ENCODE measurements around the gene NTHL1.
"Not testable (repeated sequence)": the region's sequence is repeated elsewhere in the genome, so short reads cannot be mapped to it uniquely, and the experiment has no call there.

The NTHL1 gene

GRCh38 chr16:2028146-2028545 lies 19.5 kb downstream of the NTHL1 start:
- DNase-seq (ENCODE audit: low spot score) = no peak

DNA sequence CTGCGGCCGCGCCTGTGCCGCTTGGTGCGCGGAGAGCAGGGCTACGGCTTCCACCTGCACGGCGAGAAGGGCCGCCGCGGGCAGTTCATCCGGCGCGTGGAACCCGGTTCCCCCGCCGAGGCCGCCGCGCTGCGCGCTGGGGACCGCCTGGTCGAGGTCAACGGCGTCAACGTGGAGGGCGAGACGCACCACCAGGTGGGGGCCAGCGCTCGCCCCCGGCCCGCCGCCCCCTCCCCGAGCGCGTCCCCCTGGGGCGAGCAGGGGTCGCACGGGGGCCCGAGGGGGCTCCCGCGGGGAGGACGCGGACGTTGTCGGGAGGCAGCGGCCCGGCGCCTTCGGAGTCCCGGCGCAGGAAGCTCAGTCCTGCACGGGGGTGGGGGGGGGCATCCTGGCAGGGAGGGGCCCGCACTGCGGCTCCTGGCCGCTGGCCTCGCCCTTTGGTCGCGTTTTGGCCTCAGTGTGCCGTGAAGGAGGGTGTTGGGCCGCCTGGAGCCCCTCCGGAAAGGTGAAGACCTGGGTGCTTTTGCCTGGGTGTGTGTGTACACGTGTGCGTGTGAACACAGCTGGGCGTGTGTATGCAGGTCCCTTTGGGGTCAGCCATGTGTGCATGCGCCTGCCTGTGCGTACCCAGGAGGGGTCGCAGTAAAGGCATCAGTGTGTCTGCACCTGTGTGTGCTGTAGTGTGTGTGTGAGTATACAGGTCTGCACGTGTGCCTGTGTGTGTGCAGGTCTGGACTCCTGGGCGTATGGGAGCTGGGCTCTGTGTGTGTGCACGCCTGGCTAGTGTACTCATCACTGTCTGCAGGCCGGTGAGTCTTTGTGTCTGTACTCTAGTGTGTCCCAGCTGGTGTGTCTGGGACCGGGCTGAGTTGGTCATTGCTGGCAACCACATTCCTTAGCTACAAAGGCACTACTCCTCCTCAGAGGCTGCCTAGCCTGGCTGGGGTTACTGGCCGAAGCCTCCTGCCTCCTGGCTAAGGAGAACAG lies 20.3 kb downstream of the NTHL1 start:
- no peak for DNase-seq (ENCODE audit: low spot score)

- DNase-seq (ENCODE audit: low spot score) = no peak
Measured at GRCh38 chr16:2026461-2027023, 21.1 kb downstream of the NTHL1 start, which contains the start of gene NHERF2. Gene NHERF2 (plus strand): TSS chr16:2026902. CDS start chr16:2027006, 104 bp downstream.

DNA sequence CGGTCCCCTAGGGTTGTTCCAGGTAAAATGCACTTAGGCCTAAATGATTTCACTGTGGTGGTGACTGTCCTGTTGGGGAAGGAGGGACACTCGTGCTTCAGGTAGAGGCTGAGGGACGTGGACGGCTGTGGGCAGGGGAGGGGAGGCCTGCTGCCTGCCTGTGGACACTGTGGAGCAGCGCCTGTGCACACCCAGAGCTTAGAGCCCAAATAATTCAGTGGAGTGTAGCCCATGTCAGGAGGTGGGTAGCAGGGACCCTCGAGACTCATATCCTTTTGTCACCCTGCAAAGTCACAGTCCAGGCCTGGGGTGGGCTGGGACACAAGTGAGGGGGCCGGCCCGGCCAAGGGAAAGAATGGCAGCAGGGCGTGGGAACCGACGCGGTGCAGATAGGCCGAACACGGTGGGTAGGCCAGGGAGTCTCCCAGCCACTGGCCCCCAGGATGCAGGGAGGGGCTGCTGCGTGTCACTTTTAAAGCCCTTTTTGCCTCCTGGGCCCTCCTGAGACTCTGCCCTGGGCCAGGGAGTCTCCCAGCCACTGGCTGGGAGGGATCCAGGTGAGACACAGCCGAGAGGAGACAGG lies 21.7 kb downstream of the NTHL1 start:
- DNase-seq (ENCODE audit: low spot score) = no peak

GRCh38 chr16:2025251-2025650 lies 22.4 kb downstream of the NTHL1 start:
- no peak for DNase-seq (ENCODE audit: low spot score)

DNA sequence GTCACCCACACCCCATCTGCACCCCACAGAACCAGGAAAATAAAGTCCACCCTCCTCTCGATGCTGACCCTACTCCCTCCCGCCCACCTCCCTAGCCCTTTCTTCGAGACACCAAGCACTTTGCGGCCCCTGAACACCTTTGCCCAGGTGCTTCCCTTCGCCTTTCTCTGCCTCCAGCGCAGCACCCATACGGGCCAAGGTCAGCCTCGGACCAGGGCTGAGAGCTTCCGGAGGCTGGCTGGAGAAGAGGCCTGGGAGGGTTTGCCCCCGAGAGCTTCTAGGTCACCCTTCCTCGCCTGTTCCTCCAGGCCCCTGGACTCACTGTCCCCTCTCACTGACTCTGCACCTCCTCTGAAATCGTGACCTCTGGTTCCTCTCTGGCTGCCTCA lies 23.6 kb downstream of the NTHL1 start:
- no peak for DNase-seq (ENCODE audit: low spot score)

DNA sequence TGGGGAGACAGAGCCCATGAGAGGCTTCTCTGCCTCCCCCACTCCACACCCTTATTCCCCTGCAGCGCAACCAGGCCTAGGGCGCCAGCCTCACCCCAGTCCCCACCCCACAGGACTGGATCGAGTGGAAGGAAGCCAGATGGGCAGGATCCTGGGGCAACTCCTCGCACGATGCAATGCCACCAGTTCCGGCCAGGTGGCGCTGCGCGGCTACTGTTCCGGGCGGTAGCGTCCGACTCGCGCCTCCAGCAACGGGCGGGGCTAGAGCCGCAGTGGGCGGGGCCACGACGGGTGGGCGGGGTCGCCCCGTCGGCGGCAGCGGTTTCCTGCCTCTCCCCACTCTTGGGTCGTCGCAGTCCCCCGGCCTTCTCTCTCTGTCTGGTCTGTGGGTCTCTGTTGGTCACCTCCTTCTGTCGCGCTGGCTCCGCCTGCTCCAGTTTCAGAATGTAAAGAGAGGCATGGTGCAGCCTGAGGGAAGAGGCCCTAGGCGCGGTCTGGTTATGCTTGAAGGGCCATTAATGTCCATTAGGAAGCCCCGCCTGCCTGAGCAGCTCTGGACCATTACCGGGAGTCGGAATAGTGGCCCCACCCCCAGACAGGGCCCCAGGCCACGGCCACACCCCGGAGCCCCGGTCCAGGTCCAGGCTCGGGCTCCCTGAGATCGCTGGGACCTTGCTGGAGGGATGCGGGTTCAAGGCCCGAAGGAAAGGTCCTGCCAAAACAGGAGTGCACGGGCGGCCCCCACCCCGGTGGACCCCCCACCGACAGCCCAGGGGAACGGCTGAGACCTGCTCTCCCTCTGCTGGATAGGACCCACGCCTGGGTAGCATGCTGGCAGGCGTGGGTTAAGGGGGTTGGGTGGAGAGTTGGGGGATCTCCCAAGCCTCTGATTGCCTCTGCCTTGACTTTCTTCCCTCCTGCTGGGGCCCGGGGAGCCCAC lies 24.3 kb downstream of the NTHL1 start:
- peak; percentile 84 for DNase-seq (ENCODE audit: low spot score)

- DNase-seq (ENCODE audit: low spot score) = no peak
Measured at GRCh38 chr16:2022723-2023091, 24.9 kb downstream of the NTHL1 start.

DNA sequence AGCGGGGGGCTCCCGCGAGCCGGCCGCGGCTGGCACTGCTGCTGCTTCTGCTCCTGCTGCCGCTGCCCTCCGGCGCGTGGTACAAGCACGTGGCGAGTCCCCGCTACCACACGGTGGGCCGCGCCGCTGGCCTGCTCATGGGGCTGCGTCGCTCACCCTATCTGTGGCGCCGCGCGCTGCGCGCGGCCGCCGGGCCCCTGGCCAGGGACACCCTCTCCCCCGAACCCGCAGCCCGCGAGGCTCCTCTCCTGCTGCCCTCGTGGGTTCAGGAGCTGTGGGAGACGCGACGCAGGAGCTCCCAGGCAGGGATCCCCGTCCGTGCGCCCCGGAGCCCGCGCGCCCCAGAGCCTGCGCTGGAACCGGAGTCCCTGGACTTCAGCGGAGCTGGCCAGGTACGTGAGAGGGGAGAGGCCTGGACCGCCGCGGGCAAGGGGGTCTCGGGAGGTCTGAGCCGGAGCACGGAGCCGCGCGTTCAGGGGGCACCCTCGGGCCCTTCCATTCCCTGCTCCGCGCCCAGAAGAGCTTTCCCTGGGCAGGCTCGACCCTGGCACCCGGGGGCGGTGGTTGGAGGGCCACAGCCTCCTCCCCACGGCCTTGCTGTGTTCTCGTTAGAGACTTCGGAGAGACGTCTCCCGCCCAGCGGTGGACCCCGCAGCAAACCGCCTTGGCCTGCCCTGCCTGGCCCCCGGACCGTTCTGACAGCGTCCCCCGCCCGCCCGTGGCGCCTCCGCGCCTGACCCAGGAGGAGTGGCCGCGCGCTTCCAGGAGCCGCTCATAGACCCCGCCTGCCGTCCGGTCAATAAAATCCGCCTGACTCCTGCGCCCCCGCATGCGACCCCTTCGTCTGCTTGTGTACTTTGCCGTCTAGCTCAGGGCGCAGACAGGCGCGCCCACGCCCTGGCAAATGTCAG lies 27.5 kb downstream of the NTHL1 start:
- DNase-seq (ENCODE audit: low spot score) = no peak

GRCh38 chr16:2019518-2019920 lies 28.1 kb downstream of the NTHL1 start, which contains the start of gene NPW:
Gene NPW (plus strand): TSS chr16:2019785.
- DNase-seq (ENCODE audit: low spot score) = no peak

DNA sequence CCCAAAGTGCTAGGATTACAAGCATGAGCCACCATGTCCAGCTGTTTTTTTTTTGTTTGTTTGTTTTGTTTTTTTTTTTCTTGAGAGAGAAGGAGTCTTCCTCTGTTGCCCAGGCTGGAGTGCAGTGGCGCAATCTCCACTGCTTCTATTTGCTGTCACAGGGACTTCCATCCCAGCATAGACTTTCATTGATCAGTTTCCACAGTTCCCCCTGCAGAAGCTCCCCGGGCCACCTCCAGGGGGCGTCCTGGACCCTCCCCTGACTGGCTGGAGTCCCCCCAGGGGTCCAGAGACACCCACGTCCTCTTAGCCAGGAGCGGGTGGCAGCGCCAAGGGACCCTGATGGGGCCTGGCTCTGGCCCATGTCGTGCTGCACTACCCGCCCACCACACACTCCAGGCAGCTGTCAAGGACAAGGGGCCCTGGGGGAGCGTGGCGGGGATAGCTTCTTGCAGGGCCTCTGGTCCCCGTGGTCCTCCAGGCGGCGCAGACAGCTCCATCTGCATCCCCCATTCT lies 31.2 kb downstream of the NTHL1 start:
- no peak for DNase-seq (ENCODE audit: low spot score)

- DNase-seq (ENCODE audit: low spot score) = no peak
Measured at GRCh38 chr16:2015947-2016208, 31.8 kb downstream of the NTHL1 start.

DNA sequence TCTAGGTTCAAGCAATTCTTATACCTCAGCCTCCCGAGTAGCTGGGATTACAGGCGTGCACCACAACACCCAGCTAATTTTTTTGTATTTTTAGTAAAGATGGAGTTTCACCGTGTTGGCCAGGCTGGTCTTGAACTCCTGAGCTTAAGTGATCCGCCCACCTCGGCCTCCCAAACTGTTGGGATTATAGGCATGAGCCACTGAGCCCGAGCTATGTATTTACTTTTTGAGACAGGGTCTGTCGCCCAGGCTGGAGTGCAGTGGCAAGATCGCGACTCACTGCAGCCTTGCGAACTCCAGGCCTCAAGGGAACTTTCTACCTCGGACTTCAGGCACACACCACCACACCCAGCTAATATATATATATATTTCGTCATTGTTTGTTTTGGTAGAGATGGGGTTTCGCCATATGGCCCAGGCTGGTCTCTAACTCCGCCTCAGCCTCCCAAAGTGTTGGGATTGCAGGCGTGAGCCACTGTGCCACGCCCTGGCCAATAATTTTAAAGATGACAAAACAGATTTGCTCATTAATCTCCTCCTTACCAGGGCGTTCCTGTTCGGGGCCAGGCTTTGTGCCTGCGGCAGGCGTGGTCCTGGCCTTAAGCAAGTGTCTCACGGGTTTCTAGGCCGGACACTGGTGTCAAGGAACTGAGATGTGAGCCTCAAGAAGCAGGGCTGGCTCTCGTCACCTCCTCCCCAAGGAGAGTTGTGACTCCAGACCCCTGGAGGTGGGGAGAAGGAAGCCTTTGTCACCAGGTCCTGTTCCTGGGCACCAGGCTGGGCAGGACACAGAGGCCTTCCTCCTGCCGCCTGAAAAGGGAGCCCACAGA lies 32.3 kb downstream of the NTHL1 start:
- DNase-seq (ENCODE audit: low spot score) = no peak

GRCh38 chr16:2013527-2013926 lies 34.1 kb downstream of the NTHL1 start:
- no peak for DNase-seq (ENCODE audit: low spot score)

- DNase-seq (ENCODE audit: low spot score) = not testable (repeated sequence)
Measured at GRCh38 chr16:2011726-2012125, 35.9 kb downstream of the NTHL1 start.

DNA sequence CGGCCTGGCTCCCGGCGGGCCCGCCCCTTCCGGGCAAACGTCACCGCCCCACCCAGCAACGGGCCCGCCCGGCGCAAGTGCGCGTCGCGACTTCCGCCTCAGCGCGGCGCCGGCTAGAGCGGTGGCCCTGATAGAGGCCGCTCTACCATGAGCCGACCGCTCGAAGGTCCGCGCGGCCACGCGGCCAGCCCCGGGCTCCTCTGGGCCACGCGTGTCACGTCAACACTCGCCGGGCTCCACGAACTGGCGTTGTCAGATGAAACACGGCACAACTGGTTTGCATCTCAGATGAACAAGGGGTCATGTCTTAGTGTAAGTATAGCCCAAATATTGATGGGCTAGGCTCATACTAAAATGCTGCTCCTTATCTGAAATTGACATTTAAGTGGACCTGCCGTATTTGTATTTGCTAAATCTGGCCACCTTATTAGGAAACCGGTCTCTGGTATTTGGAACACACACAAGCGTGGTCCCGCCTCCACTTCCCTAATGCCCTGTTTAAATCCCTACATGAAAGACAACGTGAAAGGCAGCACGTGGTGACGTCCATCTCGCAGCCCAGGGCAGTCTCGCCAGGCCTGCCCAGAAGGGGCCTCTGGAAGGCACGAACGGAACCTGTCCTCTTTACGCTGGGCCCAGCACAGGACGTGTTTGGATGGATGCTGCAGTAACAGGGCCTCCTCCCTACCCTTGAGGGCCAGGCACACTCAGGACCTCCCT lies 37.7 kb downstream of the NTHL1 start, which contains the start of gene ZNF598:
TSS of gene ZNF598 (minus strand) at position 31 of the 720 bp plus-strand sequence.
- DNase-seq (ENCODE audit: low spot score) = peak; percentile 90

GRCh38 chr16:2009164-2009711 lies 38.4 kb downstream of the NTHL1 start:
- no peak for DNase-seq (ENCODE audit: low spot score)

- no peak for DNase-seq (ENCODE audit: low spot score)
Measured at GRCh38 chr16:2008631-2009163, 38.9 kb downstream of the NTHL1 start.
